Heart right ventricle (tissue), 16 donors: Measurements from ENCODE around the gene GDF9. TPM values are rescaled to one million over a fixed set of nuclear protein-coding genes. Genes with fewer than 3 reads are reported as not detected.
A peak's percentile ranks its signal among the peaks of the same experiment; 100 is the strongest.

Source experiments
- ATAC-seq, 8 donors: fragments of 200-7000 bp; cut with Tn5 transposase; one replicate each; pipeline ENCODE4 v1.9.1; 2020; ENCODE audit warnings: mild to moderate bottlenecking in 8 of 8, moderate library complexity in 8 of 8, moderate number of reproducible peaks in 1 of 8
- DNase-seq, 2 donors: peaks; one replicate each; pipeline ENCODE4 v3.0.0-alpha.2; 2020
- H3K27ac ChIP-seq, 10 donors: fragments of 200-600 bp; sonication (generic) in 2 of 10; one replicate each; pipeline versions ENCODE4 v1.5.0 to v1.8.0; 2020 to 2022; ENCODE audit warnings: mild to moderate bottlenecking in 3 of 10
- H3K27me3 ChIP-seq, 7 donors: fragments of 200-600 bp; one replicate each; pipeline ENCODE4 v1.8.0; 2021 to 2022; ENCODE audit warnings: mild to moderate bottlenecking in 2 of 7
- H3K36me3 ChIP-seq, 9 donors: fragments of 200-600 bp; sonication (generic) in 1 of 9; one replicate each; pipeline versions ENCODE4 v1.5.0 to v1.8.0; 2020 to 2022; ENCODE audit warnings: mild to moderate bottlenecking in 2 of 9
- H3K4me1 ChIP-seq, 9 donors: fragments of 200-600 bp; sonication (generic) in 1 of 9; one replicate each; pipeline versions ENCODE4 v1.5.0 to v1.8.0; 2020 to 2022; ENCODE audit warnings: mild to moderate bottlenecking in 4 of 9
- H3K4me3 ChIP-seq, 10 donors: fragments of 200-600 bp; sonication (generic) in 2 of 10; one replicate each; pipeline versions ENCODE4 v1.5.0 to v1.8.0; 2020 to 2022; ENCODE audit warnings: mild to moderate bottlenecking in 7 of 10, moderate library complexity in 2 of 10
- H3K9me3 ChIP-seq, 11 donors: fragments of 200-600 bp in 10 of 11; sonication (generic) in 2 of 11; one replicate each; pipeline versions ENCODE4 v1.5.0 to v1.8.0; 2013 to 2022; ENCODE audit warnings: mild to moderate bottlenecking in 2 of 11, control low read depth in 1 of 11, moderate library complexity in 1 of 11
- CTCF ChIP-seq, 9 donors: fragments of 200-600 bp; sonication (generic) in 2 of 9; IDR thresholded peaks; one replicate each; pipeline versions ENCODE4 v1.5.0 to v1.8.0; 2021 to 2022; ENCODE audit warnings: antibody characterized with exemption in 9 of 9, mild to moderate bottlenecking in 5 of 9, moderate library complexity in 1 of 9
- WGBS, 2 donors: extraction: QIAGEN DNeasy Blood & Tissue Kit; methylation state at CpG; one replicate each; pipeline ENCODE4 v1.1.7; 2013; ENCODE audit warnings: inconsistent platforms in 1 of 2; 5-methylcytosine and 5-hydroxymethylcytosine counted together
- intact Hi-C, 10 donors: fragments of 100-400 bp; cut with DNase I; formaldehyde crosslinking; loops; one replicate each; pipeline versions ENCODE4 v1.11.1 to v1.14.2; 2022
- polyA plus RNA-seq, 2 donors: library from polyadenylated mRNA; stranded (reverse); fragments of 200-250 nt; gene quantifications; one replicate each; pipeline ENCODE4 v1.2.3, GENCODE V29; 2013
- total RNA-seq, 10 donors: library from RNA; stranded (reverse); fragmentation: NEBNext Ultra II Directional in 3 of 10; extraction: Animal tissue kit (Norgen Biotek cat#: 25700) in 3 of 10; gene quantifications; one replicate each; pipeline versions ENCODE4 v1.2.1 to v1.2.4, GENCODE V29; 2021 to 2023
- donor health status: Arrhythmogenic right ventricular cardiomyopathy.
- donor health status: ischemic (EF 13 %, LVEDD 7.1; RV severe dilation, severe dysfunction).
- donor health status: healthy with polysubstance abuse.
- donor health status: DM: no; HTN: yes; CAD: no.
- donor health status: DM: no; HTN: no; CAD: no.
- donor health status: ischemic (EF 25% LVEDD 6.9; RV normal size, moderate dysfunction).
- donor health status: ischemic (EF 25% LVEDD 5.7; RV mildly dilated, moderate dysfunction).
- donor health status: healthy.
- donor health status: DM: yes; HTN: yes; CAD: no.
- donor health status: Ischemic cardiomyopathy.
- donor health status: ischemic (EF 35%, LVEDD 5.7; RV mildly dilated, moderate dysfunction).
- donor health status: nonischemic (EF 11% LVEDD 7.7; RV severe dilation, severe dysfunction).
- donor health status: DM: yes; HTN: yes; CAD: no.
- donor health status: PGD.
- donor health status: ischemic (EF 29% LVEDD 5.4; RV normal size, mild dysfunction).
- donor health status: nonischemic (EF 23%, LVEDD 6.1; RV moderate dilation, normal function).

Gene GDF9
- total and polyA plus RNA-seq, 12 donors, result 0.10 to 0.82 (median 0.32) TPM; not detected in 1

GRCh38 chr5:132887283-132887682, 21.0 kb upstream of the GDF9 start:
- peak in 1 of 8 donors; percentile 46 for ATAC-seq
- intact Hi-C loops, result loop anchor here in 2 of 10 donors (5.0 to 10.0 kb wide), 3 partner anchors 132 to 502 kb away; no protein-coding TSS in a partner anchor
- no peak for TF ChIP-seq CTCF (IDR thresholded peaks at IDR 0.05)
- Histone ChIP-seq H3K27me3 (no peaks in the 10 kb centered on the region), H3K9me3 (no peaks in the 10 kb centered on the region), H3K36me3 (peaks cover 0 to 100% (median 77%) of the 10 kb centered on the region in 9 donors), H3K4me3 (no peak overlapping the region), H3K27ac (no peak overlapping the region), H3K4me1 (peaks cover 0 to 9% (median 0%) of the 10 kb centered on the region in 9 donors)
- no peak for DNase-seq
- WGBS, 2 donors, result 10 to 38% methylated on average over 1 of the region's 1 CpG

- H3K27ac ChIP-seq, result no peak overlapping the region
- intact Hi-C loops, result loop anchor here in 2 of 10 donors (5.0 to 10.0 kb wide), 3 partner anchors 131 to 501 kb away; no protein-coding TSS in a partner anchor
- no peaks in the 10 kb centered on the region for H3K27me3 ChIP-seq
- peaks cover 0 to 100% (median 69%) of the 10 kb centered on the region in 9 donors for H3K36me3 ChIP-seq
- H3K9me3 ChIP-seq, result no peaks in the 10 kb centered on the region
- peaks cover 0 to 9% (median 0%) of the 10 kb centered on the region in 9 donors for H3K4me1 ChIP-seq
- 93 to 96% methylated on average over 11 of the region's 11 CpGs for WGBS, 2 donors
- DNase-seq, result no peak
- no peak for ATAC-seq
- H3K4me3 ChIP-seq, result no peak overlapping the region
- TF ChIP-seq CTCF (IDR thresholded peaks at IDR 0.05), result no peak
Measured at GRCh38 chr5:132886064-132886823, 20.0 kb upstream of the GDF9 start.

GRCh38 chr5:132884548-132884947, 18.3 kb upstream of the GDF9 start:
- 76 to 77% methylated on average over 2 of the region's 2 CpGs for WGBS, 2 donors
- DNase-seq (no peak), ATAC-seq (no peak)
- Histone ChIP-seq H3K36me3 (peaks cover 0 to 100% (median 62%) of the 10 kb centered on the region in 9 donors), H3K27ac (no peak overlapping the region), H3K9me3 (no peaks in the 10 kb centered on the region), H3K4me3 (no peak overlapping the region), H3K4me1 (peaks cover 0 to 9% (median 0%) of the 10 kb centered on the region in 9 donors), H3K27me3 (no peaks in the 10 kb centered on the region)
- no peak for TF ChIP-seq CTCF (IDR thresholded peaks at IDR 0.05)
- intact Hi-C loops, result loop anchor here in 5 of 10 donors (5.0 to 10.0 kb wide), 4 partner anchors 52 to 500 kb away; partner anchors contain the start of gene SHROOM1 (in 3 of the 5)

- DNase-seq (peak in 1 of 2 donors; percentile 59), ATAC-seq (peak; percentile 72 to 91 (median 86))
- H3K27me3 ChIP-seq, result no peaks in the 10 kb centered on the region
- no peaks in the 10 kb centered on the region for H3K9me3 ChIP-seq
- intact Hi-C loops, result loop anchor here in 8 of 10 donors (1.0 to 10.0 kb wide), 6 partner anchors 51 to 499 kb away; partner anchors contain the start of gene SHROOM1 (in 7 of the 8)
- peak; percentile 39 to 78 (median 68) for TF ChIP-seq CTCF (IDR thresholded peaks at IDR 0.05)
- peaks cover 0 to 100% (median 65%) of the 10 kb centered on the region in 9 donors for H3K36me3 ChIP-seq
- 32 to 39% methylated on average over 2 of the region's 2 CpGs for whole genome bisulfite sequencing, 2 donors
- no peak overlapping the region for H3K4me3 ChIP-seq
- no peak overlapping the region for H3K27ac ChIP-seq
- H3K4me1 ChIP-seq, result peaks cover 0 to 10% (median under 1%) of the 10 kb centered on the region in 9 donors
Measured at GRCh38 chr5:132883261-132883834, 17.1 kb upstream of the GDF9 start.
